GM12873 (cell line): Measurements from ENCODE around the gene BMP6.

Experiments used
- TF ChIP-seq, protein P1 (sequence below): IDR thresholded peaks from 2 replicates; pipeline ENCODE4 v1.5.1; 2012; ENCODE audit warnings: low read depth, mild to moderate bottlenecking, moderate library complexity, low read length, control low read depth; ENCODE audit not compliant: insufficient read depth; ENCODE audit errors: missing control alignments

BMP6 gene

DNA sequence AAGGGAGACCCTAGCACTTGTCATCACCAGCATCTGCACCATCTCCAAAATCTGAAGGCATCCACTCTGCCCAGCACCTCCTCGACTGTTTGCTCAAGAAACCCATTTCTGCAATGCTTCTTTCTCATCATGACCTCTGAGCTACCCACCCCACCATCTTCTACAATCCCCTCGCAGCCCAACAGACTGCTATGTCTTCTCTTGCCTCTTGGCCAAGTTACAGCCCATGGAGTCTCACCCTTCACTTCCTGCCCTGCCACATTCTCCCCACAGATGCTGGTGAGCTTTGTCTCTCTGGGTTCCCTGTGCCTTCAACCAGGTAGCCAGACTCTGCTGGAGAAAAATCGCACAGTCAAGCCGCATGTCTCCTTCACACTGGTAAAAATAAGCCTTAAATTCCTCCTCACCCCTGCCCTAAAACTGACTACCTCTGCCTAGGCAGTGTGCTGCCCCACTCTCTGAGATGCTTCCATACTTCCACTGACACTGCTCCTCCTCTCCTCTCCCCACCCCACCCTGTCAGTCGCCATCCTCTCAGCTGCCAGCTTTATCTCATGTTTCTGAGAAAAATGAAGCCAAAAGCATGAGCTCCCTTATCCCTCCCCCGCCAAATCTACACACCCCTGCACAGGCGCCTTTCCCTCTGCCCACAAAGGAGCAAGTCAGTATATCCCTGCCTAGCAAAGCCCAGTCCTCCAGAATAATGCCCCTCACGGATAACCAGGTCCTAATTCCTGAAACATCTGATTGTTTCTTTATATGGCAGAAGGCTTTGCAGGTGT, 187.0 kb downstream of the BMP6 start:
- TF ChIP-seq, protein P1, sequence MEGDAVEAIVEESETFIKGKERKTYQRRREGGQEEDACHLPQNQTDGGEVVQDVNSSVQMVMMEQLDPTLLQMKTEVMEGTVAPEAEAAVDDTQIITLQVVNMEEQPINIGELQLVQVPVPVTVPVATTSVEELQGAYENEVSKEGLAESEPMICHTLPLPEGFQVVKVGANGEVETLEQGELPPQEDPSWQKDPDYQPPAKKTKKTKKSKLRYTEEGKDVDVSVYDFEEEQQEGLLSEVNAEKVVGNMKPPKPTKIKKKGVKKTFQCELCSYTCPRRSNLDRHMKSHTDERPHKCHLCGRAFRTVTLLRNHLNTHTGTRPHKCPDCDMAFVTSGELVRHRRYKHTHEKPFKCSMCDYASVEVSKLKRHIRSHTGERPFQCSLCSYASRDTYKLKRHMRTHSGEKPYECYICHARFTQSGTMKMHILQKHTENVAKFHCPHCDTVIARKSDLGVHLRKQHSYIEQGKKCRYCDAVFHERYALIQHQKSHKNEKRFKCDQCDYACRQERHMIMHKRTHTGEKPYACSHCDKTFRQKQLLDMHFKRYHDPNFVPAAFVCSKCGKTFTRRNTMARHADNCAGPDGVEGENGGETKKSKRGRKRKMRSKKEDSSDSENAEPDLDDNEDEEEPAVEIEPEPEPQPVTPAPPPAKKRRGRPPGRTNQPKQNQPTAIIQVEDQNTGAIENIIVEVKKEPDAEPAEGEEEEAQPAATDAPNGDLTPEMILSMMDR = no peak

DNA sequence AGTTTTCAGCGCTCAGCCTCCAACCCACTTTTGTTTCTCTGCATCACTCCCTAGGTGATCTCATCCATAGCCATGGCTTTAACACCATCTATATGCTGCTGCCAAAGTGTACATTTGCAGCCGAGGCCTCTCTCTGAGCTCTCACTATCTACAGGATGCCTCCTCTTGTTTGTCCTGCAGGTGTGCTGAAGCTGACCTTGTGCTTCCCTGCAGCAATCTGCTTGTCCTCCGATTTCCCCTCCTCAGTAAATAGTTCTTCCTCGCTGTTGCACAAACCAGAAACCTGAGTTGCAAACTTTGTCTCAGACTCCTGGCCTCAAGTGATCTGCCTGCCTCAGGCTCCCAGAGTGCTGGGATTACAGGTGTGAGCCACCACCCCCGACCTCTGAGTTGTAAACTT, 188.4 kb downstream of the BMP6 start:
- TF ChIP-seq, protein P1 = no peak

DNA sequence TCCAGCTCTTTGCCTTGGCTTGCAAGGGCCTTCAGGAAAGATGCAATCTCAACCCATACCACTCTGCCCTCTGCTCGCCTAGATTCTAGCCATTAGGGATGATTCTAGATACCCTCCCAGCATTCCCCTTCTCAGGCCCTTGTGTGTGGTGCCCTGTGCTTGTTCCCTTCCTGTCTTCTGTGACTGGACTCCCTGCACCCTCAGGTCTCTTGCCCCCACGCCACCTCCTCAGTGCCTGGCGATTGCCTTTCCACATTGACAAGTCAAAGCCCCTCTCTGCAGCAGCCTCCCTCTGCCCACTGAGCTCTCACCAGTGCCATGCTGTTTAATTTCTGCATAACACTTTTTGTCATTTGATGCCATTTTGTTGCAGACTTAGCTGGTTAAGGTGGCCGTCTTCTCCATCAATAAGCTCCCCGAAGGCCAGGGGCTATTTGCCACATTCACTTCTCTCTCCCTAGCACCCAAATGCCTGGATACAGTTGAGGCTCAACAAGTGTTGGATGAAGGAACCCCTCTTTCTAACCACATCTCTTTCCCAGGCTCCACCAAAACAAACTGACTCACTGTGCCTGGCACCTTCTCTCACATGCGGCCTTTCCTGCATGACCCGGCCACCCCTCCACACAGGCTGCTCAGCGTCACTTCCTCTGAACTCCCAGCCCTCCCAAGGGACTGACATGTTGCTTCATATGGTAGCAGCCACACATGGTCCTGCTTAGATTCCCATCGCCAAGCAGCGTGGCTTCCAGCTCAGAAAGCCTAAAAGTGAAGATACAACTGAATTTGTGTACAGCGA, 189.3 kb downstream of the BMP6 start:
- TF ChIP-seq, protein P1 = no peak

DNA sequence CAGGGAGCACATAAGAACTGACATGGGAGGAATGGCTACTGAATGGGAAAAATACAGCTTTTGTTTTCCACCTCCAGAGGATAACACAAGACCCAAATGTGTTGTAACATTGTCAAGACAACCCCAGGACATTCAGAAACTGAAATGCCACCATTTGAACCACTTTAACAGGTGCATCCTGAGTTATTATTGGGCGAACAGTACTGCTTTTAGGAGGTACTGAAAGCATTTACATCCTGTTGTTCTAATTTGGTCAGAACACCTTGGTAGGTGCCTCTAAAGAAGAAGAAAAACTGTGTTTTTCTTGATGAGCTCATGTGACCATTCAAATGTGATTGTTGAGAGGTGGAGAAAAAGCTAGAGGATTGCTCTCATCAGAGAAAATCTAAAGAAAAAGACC, 191.1 kb downstream of the BMP6 start:
- TF ChIP-seq, protein P1 = no peak

DNA sequence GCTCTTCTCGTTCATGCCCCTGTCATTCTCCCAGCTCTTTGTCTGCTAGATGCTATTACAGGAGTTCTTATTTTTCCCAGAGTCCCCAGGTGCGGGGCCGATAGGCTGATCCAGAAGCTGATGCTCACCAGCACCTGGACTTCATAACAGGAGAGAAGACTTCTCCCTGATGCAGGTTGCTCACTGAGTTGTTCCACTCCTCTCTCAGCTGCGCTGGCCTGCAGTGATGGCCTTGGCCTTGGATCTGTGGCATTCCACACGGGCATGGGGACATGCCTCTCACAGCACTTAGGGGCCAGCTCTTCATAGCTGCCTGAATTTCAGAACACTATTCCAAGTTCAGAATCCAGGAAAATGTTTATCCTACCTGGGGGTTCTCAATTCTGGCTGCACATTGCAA, 191.8 kb downstream of the BMP6 start:
- TF ChIP-seq, protein P1 = no peak

DNA sequence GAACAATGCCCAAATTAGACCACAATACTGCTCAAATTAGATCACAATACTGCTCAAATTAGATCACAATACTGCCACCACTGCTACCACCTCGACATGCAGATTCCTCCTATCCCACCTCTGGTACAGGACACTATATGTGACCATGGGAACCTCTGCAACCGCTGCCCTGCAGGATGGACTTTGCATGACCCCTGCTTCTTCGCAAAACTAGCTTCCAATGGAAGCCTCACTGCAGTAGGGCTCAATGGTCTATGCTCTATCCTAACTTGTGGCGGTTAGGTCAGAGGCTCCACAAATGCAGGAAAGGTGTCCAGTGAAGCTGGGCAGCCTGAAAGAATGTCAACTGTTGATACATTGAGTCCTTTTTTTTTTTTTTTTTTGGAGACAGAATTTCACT, 192.5 kb downstream of the BMP6 start:
- TF ChIP-seq, protein P1 = no peak

DNA sequence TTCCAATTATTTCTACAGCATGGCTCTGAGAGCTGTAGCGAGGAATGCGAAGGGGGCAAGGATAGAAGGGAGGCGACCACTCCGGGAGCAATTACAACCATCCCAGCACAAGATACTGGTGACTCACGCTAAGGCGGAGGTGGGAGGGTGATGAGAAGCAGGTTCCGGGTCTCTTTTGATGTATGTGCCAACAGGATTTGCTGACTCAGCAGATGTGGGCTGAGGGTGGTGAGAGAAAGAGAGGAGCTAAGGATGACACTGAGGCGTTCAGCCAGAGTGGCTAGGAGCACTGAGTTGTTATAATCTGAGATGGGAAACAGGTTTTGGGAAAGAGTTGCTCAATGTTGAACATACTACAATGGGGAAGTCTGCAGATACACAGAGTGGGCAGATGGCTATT, 194.0 kb downstream of the BMP6 start:
- TF ChIP-seq, protein P1 = no peak
